Measurements from ENCODE around the gene ITGB7. TPM values are rescaled to one million over a fixed set of nuclear protein-coding genes. Genes with fewer than 3 reads are reported as not detected.

Gene ITGB7
- polyA plus RNA-seq, 1 of the 3 experiments (the other 2 are of a cell fraction) = 0.25 TPM

DNA sequence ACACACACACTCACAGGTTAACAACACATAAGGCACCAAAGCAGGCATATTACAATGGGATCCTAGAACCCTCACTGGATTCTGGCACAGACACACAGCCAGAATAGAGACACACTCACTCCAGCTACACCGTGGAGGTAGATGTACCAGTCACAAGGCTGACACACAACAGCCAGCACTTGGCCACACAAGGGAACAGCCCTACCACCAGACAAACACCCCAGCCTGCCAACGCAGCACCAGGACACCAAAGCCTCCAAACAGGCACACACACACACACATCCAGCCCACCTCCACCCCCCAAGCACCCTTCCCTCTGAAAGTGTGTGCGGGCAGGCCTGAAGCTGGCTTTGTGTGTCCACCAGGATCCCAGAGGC lies 10.9 kb upstream of the ITGB7 start:
- Histone ChIP-seq H3K9me3 (no peaks in the 10 kb centered on the region), H3K4me1 (ENCODE audit: control insufficient read depth in 1 of 2, insufficient read depth in 2 of 2, low read depth in 1 of 2, low read length in 1 of 2) (peaks cover 32% of the 10 kb centered on the region in 2 experiments), H3K9me2 (no peaks in the 10 kb centered on the region), H4K20me1 (ENCODE audit: insufficient read depth) (peaks cover 5% of the 10 kb centered on the region; the same call in 1 of the 2 replicates), H3K27me3 (ENCODE audit: insufficient read depth) (no peaks in the 10 kb centered on the region), H3K27ac (ENCODE audit: low read depth in 2 of 2, low read length in 1 of 2) (no peak overlapping the region), H3K79me2 (ENCODE audit: insufficient read depth) (peaks cover 40% of the 10 kb centered on the region), H2AFZ (ENCODE audit: low read depth) (no peak overlapping the region), H3K36me3 (replicated peaks in 1 of 2; ENCODE audit: control insufficient read depth in 1 of 2, insufficient read depth in 2 of 2, low read length in 1 of 2) (peaks cover 5 to 12% of the 10 kb centered on the region in 2 experiments), H3K9ac (no peak overlapping the region), H3K4me3 (ENCODE audit: low read depth in 2 of 2, low read length in 1 of 2) (no peak overlapping the region), H3F3A (replicated peaks; ENCODE audit: insufficient read depth) (peaks cover 26% of the 10 kb centered on the region), H3K4me2 (peak overlapping the region; percentile 80; the same call in 1 of the 2 replicates)
- TF ChIP-seq PBX3 (IDR thresholded peaks at IDR 0.05) = no peak
- TF ChIP-seq, protein P1, sequence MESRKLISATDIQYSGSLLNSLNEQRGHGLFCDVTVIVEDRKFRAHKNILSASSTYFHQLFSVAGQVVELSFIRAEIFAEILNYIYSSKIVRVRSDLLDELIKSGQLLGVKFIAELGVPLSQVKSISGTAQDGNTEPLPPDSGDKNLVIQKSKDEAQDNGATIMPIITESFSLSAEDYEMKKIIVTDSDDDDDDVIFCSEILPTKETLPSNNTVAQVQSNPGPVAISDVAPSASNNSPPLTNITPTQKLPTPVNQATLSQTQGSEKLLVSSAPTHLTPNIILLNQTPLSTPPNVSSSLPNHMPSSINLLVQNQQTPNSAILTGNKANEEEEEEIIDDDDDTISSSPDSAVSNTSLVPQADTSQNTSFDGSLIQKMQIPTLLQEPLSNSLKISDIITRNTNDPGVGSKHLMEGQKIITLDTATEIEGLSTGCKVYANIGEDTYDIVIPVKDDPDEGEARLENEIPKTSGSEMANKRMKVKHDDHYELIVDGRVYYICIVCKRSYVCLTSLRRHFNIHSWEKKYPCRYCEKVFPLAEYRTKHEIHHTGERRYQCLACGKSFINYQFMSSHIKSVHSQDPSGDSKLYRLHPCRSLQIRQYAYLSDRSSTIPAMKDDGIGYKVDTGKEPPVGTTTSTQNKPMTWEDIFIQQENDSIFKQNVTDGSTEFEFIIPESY (IDR thresholded peaks at IDR 0.05; ENCODE audit: borderline replicate concordance, low read depth) = no peak
- no peak for TF ChIP-seq NRF1 (IDR thresholded peaks at IDR 0.05; ENCODE audit: low read depth, low read length)
- no peak for TF ChIP-seq GABPA (IDR thresholded peaks at IDR 0.05; ENCODE audit: low read depth)
- TF ChIP-seq TAF1 (IDR thresholded peaks at IDR 0.05; ENCODE audit: borderline replicate concordance, low read depth, low read length) = no peak
- TF ChIP-seq GATA2 (CRISPR knock-in tag; IDR thresholded peaks at IDR 0.05) = no peak
- no peak for TF ChIP-seq ELF1 (IDR thresholded peaks at IDR 0.05)
- TF ChIP-seq MXI1 (IDR thresholded peaks at IDR 0.05; ENCODE audit: low read depth, low read length) = no peak
- no peak for TF ChIP-seq IRF3 (IDR thresholded peaks at IDR 0.05; ENCODE audit: low read depth, low read length)
- no peak for TF ChIP-seq TCF12 (IDR thresholded peaks at IDR 0.05)
- no peak for TF ChIP-seq NFIC (IDR thresholded peaks at IDR 0.05; ENCODE audit: borderline replicate concordance)
- TF ChIP-seq JUND (IDR thresholded peaks at IDR 0.05) = no peak
- TF ChIP-seq CHD2 (IDR thresholded peaks at IDR 0.05; ENCODE audit: low read length, partially characterized antibody) = no peak
- TF ChIP-seq, protein P2, sequence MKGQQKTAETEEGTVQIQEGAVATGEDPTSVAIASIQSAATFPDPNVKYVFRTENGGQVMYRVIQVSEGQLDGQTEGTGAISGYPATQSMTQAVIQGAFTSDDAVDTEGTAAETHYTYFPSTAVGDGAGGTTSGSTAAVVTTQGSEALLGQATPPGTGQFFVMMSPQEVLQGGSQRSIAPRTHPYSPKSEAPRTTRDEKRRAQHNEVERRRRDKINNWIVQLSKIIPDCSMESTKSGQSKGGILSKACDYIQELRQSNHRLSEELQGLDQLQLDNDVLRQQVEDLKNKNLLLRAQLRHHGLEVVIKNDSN (IDR thresholded peaks at IDR 0.05; ENCODE audit: borderline replicate concordance, low read depth) = no peak
- TF ChIP-seq RAD21 (IDR thresholded peaks at IDR 0.05; ENCODE audit: low read length) = no peak
- TF ChIP-seq RCOR1 (IDR thresholded peaks at IDR 0.05; ENCODE audit: low read length) = no peak
- TF ChIP-seq MEF2A (IDR thresholded peaks at IDR 0.05; ENCODE audit: borderline replicate concordance, low read depth) = no peak
- no peak for TF ChIP-seq MAX (IDR thresholded peaks at IDR 0.05; ENCODE audit: low read depth)
- no peak for TF ChIP-seq FOSL2 (IDR thresholded peaks at IDR 0.05; ENCODE audit: borderline replicate concordance, low read depth)
- no peak for DNase-seq
- 80% methylated on average over 2 of the region's 3 CpGs for WGBS (ENCODE audit: low lambda C conversion rate)
- ChIA-PET POLR2A (no interaction called here), CTCF (interaction anchor here (1.0 to 14.8 kb wide), 6 partner anchors 27 to 73 kb away, joined by 3 to 363 read pairs (median 26); partner anchors contain the start of genes ESPL1, MYG1 and PFDN5)
